GOT3 (cell line): Measurements from ENCODE around the gene CLIP2.
"Not testable (repeated sequence)": the region's sequence is repeated elsewhere in the genome, so short reads cannot be mapped to it uniquely, and the experiment has no call there.

Experiments used
- DNase-seq: peaks from one replicate; lab custom pipeline; 2025; ENCODE audit warnings: mixed read lengths; lab: John Stamatoyannopoulos, UW

Gene CLIP2

DNA sequence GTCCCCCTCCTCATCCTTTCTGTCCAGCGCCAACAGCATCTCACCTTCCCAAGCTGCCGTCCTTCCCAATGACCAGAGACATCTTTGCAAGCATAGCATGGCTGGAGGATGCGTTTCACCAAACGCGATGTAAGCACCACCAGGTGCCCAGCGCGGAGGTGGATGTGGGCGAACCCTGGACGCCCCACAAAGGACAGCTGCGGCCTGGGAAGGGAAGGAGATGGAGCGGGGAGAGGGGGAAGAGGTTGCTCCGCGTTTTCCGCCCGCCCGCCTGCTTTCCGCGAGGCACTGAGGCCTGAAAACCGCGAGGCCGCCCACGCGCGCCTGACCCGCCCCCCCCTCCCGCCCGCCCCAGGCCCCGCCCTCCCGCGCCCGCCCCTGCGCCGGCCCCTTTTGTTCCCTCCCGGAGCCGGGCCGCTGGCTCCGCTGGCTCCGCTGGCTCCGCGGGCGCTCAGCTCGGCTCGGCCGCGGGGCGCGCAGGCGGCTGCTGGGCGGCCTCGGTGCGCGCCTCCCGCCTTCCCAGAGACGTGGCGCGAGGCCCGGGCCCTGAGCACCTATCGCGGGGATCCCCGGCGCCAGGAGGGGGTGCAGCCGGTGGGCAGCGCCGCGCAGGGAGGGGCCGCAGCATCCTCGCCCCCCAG, at the start of gene CLIP2:
Gene CLIP2, plus strand, starts transcription at position 390 of the 641 bp plus-strand sequence. CDS start 28,140 bp downstream, outside the sequence.
- DNase-seq, result peak; percentile 30

DNA sequence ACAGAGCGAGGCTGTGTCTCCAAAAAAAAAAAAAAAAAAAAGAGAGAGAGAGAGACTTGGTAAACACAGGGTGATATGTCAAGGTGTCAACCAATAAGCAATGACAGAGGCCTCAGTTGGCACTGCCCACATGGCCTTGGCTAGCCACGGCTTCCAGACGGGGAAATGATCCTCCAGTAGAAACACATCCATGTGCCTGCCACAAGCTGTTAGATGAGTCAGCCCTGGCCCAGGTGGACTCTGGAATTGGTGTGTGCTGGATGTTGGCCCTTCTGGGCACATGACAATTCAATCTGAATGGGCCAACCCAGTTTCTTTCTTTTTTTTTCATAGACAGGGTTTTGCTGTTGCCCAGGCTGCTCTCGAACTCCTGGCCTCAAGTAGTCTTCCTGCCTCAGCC, 48.7 kb upstream of the CLIP2 start:
- DNase-seq, result no peak

DNA sequence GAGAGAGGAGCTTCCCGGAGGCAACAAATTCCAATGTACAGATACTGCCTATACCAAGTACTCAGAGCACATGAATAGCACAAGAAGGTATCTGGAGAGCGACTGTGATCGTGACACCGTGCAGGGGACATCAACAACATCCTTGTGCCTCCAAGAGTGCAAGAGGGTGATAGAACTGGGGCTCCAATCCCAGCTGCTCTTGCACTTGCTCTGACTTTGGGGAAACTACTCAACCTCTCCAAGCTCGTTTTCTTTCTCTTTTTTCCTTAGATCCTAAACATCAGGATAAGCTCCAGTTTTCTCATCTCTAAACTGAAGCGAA, 47.1 kb upstream of the CLIP2 start:
- DNase-seq, result no peak

DNA sequence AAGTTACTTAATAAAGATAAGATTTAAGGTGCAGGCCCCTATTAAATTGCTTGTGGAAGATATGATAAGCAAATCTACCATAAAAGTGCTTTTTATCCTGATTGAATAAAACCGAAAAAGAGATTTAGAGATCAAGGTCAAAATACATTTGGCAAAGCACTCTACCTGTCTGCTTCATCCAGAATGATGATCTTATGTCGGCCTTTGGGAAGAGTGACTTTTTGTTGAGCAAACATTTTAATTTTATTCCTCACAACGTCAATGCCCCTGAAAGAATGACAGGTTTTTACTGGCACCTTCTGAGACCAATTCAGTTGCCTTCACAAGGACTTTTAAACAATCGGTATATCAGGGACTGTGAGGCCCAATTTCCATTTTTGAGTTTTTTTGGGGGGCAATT, 42.7 kb upstream of the CLIP2 start:
- DNase-seq, result no peak

DNA sequence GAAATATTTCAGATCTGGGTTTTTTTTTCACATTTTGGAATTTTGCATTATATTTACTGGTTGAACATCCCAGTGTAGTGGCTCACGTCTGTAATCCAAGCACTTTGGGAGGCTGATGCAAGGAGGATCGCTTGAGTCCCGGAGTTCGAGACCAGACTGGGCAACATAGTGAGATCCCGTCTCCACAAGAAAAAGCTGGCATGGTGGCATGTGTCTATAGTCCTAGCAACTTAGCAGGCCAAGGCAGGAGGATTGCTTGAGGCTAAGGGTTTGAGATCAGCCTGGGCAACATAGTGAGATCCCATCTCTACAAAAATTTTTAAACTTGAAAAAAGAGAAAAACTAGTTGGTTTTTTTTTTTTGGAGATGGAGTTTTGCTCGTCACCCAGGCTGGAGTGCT, 41.1 kb upstream of the CLIP2 start:
- no peak for DNase-seq

DNA sequence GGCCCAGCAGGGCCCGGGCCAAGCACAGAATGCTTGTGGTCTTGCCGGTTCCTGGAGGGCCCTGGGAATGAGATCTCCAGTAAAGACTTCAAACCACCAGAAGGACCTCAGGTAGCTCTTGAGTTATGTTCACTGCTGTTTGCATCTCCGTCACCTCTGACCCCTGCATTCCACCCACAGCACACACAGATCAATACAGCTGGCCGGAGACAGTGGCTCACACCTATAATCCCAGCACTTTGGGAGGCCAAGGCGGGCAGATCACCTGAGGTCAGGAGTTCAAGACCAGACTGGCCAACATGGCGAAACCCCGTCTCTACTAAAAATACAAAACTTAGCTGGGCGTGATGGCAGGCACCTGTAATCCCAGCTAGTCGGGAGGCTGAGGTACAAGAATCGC, 40.1 kb upstream of the CLIP2 start:
- DNase-seq, result not testable (repeated sequence)

DNA sequence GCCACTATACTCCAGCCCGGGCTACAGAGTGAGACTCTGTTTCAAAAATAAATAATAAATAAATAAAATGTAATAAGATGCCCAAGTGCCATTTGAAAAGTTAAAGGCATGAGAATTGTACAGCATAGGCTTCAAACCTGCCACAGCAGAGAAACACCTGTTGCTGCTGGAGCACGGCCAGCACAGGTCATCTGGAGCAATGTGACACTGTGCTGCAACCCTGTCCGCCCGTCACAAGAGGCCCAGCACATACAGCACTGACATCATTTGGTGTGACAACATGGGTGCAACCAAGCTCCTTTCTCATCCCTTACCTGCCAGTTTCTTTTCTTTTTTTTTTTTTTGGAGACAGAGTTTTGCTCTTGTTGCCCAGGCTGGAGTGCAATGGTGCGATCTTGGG, 36.3 kb upstream of the CLIP2 start:
- no peak for DNase-seq

DNA sequence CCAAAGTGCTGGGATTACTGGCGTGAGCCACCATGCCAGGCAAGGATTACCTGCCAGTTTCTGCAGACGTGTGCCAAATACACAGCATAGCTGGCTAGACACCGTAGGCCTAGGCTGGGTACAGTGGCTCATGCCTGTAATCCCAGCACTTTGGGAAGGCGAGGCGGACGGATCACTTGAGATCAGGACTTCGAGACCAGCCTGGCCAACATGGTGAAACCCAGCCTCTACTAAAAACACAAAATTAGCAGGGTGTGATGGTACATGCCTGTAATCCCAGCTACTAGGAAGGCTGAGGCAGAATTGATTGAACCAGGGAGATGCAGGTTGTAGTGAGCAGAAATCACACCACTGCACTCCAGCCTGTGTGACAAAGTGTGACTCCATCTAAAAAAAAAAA, 35.9 kb upstream of the CLIP2 start:
- no peak for DNase-seq

DNA sequence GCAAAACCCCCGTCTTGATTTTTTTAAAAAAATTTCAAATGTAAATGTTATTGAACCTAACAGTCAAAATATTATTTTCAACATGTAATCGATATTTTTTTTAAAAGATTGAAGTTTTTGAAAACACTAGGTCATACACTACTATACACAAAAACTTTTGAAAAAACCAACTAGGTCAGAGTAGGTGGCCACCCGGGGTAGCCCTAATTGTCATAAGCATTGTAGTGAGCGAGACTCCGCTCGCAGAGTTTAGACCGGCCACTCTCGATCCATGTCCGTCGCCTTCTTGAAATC, 35.4 kb upstream of the CLIP2 start:
- DNase-seq, result no peak

DNA sequence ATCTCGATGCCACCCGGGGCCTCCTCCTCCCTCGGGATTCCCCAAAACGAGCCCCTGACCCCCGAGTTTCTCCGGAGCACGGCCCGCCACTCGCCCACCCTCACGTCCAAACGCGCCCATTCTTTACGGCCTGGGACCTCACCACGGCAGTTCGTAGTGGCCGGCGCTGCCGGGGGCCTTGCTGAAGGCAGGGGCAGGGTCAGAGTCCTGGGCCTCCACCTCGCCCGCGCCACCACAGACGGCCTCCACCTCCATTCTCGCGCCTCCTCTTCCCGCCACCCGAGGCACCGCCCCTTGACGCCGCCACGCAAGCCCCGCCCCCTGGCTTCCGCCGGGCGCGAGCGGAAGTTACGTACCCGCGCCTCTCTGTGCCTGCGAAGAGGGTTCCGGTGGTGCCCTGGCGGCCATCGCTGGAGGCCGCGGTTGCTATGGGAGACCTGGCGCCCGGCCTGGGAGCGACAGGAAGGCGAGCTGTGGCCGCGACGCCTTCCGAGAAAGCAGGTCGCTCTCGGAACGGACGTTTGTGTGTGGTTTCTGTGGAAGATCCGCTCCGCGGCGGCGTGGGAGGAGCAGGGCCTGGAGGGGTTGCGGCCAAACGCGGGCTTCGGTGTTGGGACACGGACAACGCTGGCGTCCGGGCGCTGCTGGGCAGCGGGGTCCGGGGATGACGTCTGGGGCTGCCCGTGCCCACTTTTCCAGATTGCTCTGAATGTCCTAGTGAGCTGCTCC, 34.9 kb upstream of the CLIP2 start, which contains the start of gene RFC2:
Gene RFC2, minus strand, starts transcription at position 271 of the 729 bp plus-strand sequence. Its CDS starts 16 bp downstream, at position 255.
- DNase-seq, result peak; percentile 88

DNA sequence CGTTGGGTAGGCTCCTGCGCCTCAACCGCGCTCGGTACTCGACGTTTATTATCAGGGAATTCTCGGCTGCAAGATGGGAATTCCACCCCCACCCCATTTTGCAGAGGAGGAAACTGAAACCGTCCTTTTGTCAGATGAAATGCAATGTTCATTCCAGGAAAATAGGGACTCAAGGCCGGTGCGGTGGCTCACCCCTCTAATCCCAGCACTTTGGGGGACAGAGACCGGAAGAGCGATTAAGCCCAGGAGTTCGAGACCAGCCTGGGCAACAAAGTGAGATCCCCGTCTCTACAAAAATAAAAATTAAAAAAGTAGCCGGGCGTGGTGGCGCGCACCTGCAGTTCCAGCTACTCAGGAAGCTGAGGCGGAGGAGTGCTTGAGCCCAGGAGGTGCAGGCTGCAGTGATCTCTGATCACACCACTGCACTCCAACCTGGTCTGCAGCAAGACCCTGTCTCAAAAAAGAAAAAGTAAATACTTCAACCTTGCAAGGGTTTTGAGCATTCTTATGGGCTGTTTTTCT, 34.3 kb upstream of the CLIP2 start:
- DNase-seq, result no peak

DNA sequence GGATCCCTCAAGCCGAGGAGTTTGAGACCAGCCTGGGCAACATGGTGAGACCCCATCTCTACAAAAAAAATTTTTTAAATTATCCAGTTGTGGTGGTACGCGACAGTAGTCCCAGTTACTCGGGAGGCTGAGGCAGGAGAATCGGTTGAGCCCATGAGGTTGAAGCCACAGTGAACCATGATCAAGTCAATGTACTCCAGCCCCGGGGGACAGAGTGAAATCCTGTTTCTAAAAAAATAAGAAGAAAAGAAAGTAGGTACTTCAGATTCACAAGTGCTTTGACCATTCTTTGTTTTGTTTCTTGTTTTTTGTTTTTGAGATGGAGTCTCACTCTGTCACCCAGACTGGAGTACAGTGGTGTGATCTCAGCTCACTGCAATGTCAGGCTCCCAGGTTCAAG, 33.7 kb upstream of the CLIP2 start:
- DNase-seq, result not testable (repeated sequence)

DNA sequence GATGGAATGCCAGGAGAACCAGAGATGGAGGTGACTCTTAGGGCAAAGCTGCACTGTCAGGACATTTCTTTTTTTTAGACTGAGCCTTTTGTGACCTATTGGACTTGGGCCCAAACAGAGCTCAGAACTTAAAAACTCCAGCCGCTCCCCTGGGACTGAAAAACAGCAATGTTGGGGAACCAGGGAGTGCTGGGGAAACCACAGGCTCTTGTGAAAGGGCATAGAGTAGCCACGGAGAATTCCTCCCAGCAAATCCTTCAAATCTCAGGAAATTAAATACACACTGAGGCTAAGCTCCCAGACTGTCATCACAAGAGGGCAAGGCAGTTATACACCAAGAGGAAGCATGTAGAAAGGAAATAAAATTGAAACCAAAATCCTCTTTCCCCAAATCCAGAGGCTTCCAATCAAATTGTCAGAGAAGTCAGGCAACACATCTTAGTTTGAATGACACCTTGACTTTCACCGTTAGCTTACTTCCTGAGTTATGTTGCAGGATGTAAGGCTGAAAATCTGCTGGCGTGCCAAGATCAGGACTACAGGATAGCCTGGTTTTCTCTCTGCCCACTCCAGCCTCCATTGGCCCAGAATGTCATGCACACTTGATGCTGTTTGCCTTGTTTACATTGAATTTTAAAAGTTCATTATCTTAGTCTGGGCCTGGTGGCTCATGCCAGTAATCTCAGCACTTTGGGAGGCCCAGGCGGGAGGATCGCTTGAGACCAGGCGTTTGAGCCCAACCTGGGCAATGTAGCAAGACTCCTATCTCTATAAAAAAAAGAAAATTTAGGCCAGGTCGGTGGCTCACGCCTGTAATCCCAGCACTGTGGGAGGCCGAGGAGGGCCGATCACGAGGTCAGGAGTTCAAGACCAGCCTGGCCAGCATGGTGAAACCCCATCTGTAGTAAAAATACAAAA, 32.5 kb upstream of the CLIP2 start:
- DNase-seq, result peak; percentile 28

DNA sequence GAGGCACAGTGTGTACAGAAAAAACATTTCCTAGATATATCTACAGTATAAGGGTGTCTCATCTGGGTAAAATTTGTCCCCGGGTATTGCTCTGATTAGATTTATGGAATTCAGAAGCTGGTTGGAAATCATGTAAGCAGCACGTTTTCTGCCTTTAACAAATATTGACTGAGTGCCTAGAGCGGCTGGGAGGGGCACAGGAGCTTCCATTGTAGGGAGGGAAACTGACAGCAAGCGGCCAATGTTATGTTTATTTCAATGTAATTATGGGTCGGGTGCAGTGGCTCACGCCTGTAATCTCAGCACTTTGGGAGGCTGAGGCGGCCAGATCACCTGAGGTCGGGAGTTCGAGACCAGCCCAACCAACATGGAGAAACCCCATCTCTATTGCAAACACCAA, 30.6 kb upstream of the CLIP2 start:
- DNase-seq, result no peak

DNA sequence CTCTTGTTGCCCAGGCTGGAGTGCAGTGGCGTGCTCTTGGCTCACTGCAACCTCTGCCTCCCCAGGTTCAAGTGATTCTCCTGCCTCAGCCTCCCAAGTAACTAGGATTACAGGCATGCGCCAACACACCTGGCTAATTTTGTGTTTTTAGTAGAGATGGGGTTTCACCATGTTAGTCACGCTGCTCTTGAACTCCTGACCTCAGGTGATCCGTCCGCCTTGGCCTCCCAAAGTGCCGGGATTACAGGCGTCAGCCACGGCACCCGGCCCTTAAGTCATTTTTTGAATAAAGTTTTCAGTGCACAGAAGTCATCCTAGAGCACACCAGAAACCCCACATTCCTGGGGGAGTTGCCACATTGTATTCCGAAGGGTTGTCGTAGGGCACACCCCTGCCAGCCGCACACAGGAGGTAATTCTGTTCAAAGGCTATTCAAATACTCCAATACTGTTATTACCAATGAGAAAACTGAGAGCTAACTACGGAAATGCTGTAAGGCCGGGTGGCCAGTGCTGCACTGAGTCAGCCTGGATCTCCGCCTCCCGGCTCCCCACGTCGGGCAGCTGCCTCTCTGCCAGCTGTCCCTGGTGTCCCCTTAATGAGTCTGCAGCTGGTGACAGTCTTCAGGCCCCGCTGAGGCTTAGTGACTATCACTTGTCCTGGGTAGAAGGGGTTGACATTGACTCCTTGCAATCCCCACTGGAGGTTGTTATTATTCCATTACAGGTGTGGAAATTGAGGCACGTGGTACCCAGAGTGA, 26.4 kb upstream of the CLIP2 start:
- DNase-seq, result no peak

DNA sequence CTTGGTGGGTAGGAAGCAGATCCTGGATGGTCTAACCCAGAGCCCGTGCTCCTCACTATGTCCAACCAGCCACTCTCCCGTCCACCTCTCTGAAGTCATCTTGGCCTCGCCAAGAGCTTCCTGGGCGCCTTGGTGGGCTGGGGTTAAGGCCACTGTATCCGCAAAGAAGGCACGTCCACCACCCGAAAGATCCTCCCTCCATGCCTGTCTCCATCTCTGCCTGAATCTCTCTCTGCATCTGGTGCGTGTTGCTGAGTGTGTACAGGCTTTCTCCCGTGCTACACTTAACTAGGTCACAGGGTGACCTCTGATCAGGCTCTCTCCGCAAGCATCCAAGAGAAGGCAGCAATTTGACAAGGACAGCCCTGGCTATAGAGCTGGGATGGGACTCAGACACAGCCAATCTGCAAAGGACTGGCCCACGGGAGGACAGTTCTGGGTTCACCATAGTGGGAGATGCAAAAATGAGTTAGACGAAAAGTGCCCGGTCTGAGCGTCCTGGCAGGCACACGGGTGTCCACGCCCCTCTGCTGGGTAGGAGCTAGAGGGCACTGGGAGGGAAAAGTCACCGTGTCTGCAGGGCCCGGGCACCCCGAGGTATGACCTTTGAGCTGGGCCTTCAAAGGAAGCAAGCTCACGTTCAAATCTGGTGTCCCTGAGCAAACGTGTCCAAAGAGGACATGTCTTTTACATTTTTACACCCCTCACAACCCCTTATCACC, 25.6 kb upstream of the CLIP2 start:
- no peak for DNase-seq

DNA sequence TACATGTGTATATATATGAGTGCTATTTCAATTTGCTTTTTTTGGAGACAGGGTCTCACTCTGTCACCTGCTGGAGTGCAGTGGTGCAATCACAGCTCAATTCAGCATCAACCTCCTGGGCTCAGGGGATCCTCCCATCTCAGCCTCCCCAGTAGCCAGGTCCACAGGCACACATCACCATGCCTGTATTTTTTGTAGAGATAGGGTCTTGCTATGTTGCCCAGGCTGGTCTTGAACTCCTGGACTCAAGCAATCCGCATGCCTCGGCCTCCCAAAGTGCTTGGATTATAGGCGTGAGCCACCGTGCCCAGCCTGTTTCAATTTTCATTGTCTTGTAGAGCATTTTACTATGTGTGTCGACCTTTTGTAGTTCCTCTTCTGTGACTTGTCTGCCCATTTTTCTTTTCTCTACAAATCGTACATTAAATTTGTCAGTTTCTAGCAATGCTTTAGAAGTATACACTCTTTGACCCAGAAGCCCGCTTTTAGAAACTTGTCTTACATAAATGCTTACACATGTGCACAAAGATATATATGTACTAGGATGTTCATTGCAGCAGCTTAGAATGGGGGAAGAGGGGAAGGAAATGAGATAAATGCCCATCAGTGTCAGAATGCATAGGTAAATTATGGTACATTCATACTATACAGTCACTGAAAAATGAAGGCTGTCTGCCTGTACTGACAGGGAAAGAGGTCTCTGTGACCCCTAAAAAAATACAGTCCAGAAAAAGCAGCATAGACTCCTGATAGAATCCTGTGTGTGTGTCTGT, 22.8 kb upstream of the CLIP2 start:
- DNase-seq, result no peak

DNA sequence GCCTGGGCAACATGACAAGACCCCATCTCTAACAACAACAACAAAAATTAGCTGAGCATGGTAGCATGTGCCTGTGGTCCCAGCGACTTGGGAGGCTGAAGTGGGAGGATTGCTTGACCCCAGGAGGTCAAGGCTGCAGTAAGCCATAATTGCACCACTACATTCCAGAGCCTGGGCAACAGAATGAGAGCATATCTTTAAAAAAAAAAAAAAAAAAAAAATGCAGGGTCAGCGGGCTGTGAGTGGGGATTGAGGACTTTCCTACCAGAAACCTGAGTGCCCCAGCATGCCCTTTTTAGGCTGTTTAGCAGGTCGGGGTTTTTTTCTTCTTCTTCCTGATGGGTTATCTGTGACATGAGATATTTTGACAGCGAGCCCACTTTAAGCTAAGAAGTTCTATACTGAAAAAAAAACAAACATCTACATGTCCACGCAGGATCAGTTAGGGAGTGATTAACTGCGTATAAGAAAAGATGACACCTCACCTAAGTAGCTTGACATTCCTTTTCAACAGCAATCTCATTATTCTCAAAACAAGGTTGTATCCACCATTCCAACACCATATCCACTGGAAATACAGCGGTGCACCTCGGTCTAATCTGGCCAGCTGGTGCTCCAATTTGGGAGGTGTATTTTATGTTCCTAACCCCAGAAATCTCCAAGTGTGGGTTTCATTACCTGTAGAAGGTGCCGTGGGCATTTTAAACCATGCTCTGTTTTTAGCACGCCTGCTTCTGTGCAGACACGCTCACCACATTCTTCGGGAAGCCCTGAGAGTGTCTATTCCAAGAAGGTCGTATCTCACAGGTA, 21.2 kb upstream of the CLIP2 start:
- DNase-seq, result no peak

DNA sequence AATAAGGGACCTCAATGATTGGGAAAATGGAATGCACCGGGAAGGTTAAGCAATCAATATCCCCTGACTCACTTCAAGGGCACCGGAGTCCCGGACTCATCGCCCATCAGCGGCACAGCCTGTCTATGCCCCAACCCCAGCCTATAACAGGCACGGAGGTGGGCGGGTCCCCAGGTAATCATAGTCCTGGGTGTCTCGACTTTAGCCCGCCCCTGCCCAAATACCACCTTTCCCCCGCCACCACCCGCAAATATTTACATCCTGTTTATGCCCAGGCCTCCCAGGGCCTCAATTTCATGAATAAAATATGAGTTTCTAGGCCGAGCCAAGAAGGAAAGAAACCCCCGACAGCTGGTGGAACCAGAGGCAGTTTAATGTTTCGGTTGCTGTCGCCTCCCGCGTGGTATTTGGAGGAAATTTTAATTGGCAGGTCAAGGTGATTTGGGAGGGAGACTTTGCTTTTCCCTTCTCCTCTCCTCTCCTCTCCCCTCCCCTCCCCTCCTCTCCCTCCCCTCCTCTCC, 19.4 kb upstream of the CLIP2 start:
- no peak for DNase-seq
